ENCODE results near the gene CASP6. TPM values are rescaled to one million over a fixed set of nuclear protein-coding genes. Genes with fewer than 3 reads are reported as not detected.

The CASP6 gene
- total RNA-seq, 2 experiments from 2014 or later, result 8.1 to 9.2 TPM

DNA sequence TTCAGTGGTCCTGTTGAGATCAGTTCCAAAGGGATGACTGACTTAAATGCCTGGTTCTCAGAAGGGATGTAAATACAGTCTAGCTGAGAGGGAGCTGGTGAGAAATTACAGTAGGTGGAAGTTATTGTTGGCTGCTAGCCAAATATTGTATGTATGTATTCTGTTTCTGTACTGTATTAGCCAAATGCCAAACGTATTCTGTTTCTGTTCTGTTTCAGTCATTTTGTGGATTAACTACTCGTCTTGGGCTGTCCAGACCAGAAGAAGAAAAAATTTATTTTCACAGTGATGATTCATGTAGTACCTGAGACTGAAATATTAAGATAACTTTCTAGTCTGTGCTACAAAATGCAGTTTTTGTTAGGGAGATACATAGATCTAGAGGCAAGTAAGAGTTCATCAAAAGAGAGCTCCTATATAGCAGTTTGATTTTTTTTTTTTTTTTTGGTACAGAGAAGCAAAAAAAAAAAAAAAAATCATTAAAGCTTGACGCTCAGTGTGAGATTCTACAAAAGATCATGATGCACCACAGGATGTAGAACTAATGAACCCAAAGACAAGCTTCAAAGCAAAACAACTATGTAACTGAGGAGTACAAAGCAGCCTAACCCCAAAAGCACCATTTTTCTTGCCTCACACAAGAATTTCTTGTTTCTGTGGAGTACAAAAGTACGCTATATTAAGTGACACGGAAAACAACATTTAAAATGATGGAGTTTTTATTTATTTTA lies 54.8 kb downstream of the CASP6 start:
- Histone ChIP-seq H3K79me2 (ENCODE audit: insufficient read depth, low read depth, low read length) (no peaks in the 10 kb centered on the region; the same call in 1 of the 2 replicates), H3K9me3 (ENCODE audit: low read length) (peaks cover 21% of the 10 kb centered on the region; the same call in 1 of the 2 replicates), H3K4me2 (ENCODE audit: low read length) (no peak overlapping the region), H3K4me1 (ENCODE audit: insufficient read depth, low read length, poor library complexity, severe bottlenecking) (no peaks in the 10 kb centered on the region), H3K9me2 (ENCODE audit: insufficient read depth, low read length) (no peaks in the 10 kb centered on the region), H3K4me3 (ENCODE audit: low read depth, low read length, poor library complexity, severe bottlenecking) (no peak overlapping the region), H4K20me1 (ENCODE audit: insufficient read depth, low read length) (no peaks in the 10 kb centered on the region), H3K27ac (ENCODE audit: low read depth, low read length, poor library complexity, severe bottlenecking) (no peak overlapping the region), H3K36me3 (ENCODE audit: insufficient read depth, low read length) (peaks cover 23% of the 10 kb centered on the region), H2AFZ (ENCODE audit: low read length) (no peak overlapping the region)
- TF ChIP-seq, protein P1, sequence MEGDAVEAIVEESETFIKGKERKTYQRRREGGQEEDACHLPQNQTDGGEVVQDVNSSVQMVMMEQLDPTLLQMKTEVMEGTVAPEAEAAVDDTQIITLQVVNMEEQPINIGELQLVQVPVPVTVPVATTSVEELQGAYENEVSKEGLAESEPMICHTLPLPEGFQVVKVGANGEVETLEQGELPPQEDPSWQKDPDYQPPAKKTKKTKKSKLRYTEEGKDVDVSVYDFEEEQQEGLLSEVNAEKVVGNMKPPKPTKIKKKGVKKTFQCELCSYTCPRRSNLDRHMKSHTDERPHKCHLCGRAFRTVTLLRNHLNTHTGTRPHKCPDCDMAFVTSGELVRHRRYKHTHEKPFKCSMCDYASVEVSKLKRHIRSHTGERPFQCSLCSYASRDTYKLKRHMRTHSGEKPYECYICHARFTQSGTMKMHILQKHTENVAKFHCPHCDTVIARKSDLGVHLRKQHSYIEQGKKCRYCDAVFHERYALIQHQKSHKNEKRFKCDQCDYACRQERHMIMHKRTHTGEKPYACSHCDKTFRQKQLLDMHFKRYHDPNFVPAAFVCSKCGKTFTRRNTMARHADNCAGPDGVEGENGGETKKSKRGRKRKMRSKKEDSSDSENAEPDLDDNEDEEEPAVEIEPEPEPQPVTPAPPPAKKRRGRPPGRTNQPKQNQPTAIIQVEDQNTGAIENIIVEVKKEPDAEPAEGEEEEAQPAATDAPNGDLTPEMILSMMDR (conservative IDR thresholded peaks at IDR 0.05; ENCODE audit: low read length), result no peak
- no peak for TF ChIP-seq EZH2phosphoT487 (IDR thresholded peaks at IDR 0.05; ENCODE audit: borderline replicate concordance, low read depth, low read length)
- ChIA-PET POLR2A (interaction anchor here (0.6 to 1.1 kb wide), 7 partner anchors 32 to 1264 kb away, joined by 3 to 7 read pairs (median 4); no protein-coding TSS in a partner anchor), CTCF (ENCODE audit: unreplicated experiment) (no interaction called here)
- BruUV-seq (replicated peaks), result no TSS peak
- intact Hi-C loops (cut with micrococcal nuclease; ENCODE audit: unreplicated experiment), result no loop called here
- DNase-seq (ENCODE audit: low spot score), result no peak

DNA sequence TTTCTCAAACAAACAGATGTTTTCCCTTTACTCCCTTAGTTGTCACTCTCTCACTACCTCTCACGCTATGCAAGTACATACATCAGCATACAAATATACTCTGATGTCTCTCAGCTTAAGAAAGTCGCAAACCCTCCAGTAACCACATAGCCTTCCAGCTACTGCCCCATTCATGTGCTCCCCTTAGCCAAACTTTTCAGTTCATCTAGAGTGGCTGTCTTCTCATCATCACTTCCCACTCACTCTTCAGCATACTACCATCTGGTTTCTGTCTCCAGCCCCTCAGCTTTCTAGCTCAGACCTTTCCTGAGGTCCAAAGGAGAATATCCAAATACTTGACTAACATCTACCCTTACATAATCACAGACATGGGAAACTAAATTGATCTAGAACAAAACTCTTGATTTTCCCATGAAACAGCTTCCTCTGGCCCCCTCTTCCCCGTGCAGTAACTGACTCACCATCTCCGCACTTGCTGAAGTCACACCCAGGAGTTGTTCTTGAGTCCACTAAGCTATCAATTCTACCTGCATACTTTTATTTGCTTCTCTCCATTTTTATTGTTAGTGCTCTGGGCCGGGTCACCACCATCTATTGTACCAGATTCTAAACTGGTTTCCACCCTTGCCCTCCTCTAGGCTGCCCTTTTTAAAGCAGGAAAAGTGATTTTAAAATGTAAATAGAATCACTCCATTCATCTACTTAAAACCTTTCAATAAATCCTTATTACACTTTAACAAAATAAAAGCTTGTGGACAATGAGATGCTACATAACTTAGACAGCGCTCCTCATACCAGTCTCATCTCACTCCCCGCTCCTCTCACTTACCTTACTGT lies 57.2 kb downstream of the CASP6 start:
- intact Hi-C loops (cut with micrococcal nuclease; ENCODE audit: unreplicated experiment), result no loop called here
- no peaks in the 10 kb centered on the region for H3K4me1 ChIP-seq (ENCODE audit: insufficient read depth, low read length, poor library complexity, severe bottlenecking)
- BruUV-seq (replicated peaks), result no TSS peak

More for the DNA sequence above, 57.2 kb downstream of the CASP6 start:
- H3K9me3 ChIP-seq (ENCODE audit: low read length), result peaks cover 21% of the 10 kb centered on the region; the same call in 1 of the 2 replicates
- H3K36me3 ChIP-seq (ENCODE audit: insufficient read depth, low read length), result peaks cover 21% of the 10 kb centered on the region
- H3K9me2 ChIP-seq (ENCODE audit: insufficient read depth, low read length), result no peaks in the 10 kb centered on the region
- H3K79me2 ChIP-seq (ENCODE audit: insufficient read depth, low read depth, low read length), result peaks cover 12% of the 10 kb centered on the region; the same call in 1 of the 2 replicates
- ChIA-PET POLR2A (interaction anchor here (0.6 to 1.0 kb wide), 3 partner anchors 20 to 298 kb away, joined by 3 to 5 read pairs (median 4); no protein-coding TSS in a partner anchor), CTCF (ENCODE audit: unreplicated experiment) (no interaction called here)
- H3K4me3 ChIP-seq (ENCODE audit: low read depth, low read length, poor library complexity, severe bottlenecking), result no peak overlapping the region
- no peak overlapping the region for H3K27ac ChIP-seq (ENCODE audit: low read depth, low read length, poor library complexity, severe bottlenecking)
- H4K20me1 ChIP-seq (ENCODE audit: insufficient read depth, low read length), result no peaks in the 10 kb centered on the region
- DNase-seq (ENCODE audit: low spot score), result no peak
- H2AFZ ChIP-seq (ENCODE audit: low read length), result no peak overlapping the region
- H3K4me2 ChIP-seq (ENCODE audit: low read length), result no peak overlapping the region
- TF ChIP-seq, protein P1 (conservative IDR thresholded peaks at IDR 0.05; ENCODE audit: low read length), result no peak
- TF ChIP-seq EZH2phosphoT487 (IDR thresholded peaks at IDR 0.05; ENCODE audit: borderline replicate concordance, low read depth, low read length), result no peak
